ENCODE data around the gene GDF7.

- no peak for TF ChIP-seq POLR2A (IDR thresholded peaks at IDR 0.05; ENCODE audit: borderline replicate concordance, extremely low read depth, insufficient read depth, insufficient read length)
- TF ChIP-seq CTCF (IDR thresholded peaks at IDR 0.05 in 2 of 3, conservative IDR thresholded peaks at IDR 0.05 in 1 of 3; ENCODE audit: borderline replicate concordance in 1 of 3, insufficient read depth in 1 of 3, low read depth in 2 of 3, low read length in 2 of 3) = no peak
- no peak for TF ChIP-seq EZH2 (IDR thresholded peaks at IDR 0.05)
- TF ChIP-seq EZH2phosphoT487 (IDR thresholded peaks at IDR 0.05; ENCODE audit: borderline replicate concordance) = no peak
- TF ChIP-seq REST (IDR thresholded peaks at IDR 0.05; ENCODE audit: low read depth) = no peak
- no peak for TF ChIP-seq ZBTB33 (IDR thresholded peaks at IDR 0.05; ENCODE audit: extremely low read depth, insufficient replicate concordance, low read length)
- TF ChIP-seq FOSL1 (IDR thresholded peaks at IDR 0.05; ENCODE audit: low read depth) = no peak
Measured at GRCh38 chr2:20666304-20667150, at the start of gene GDF7.
